Heart left ventricle (tissue), 16 donors: ENCODE results near the gene DPYSL5. TPM values are rescaled to one million over a fixed set of nuclear protein-coding genes. Genes with fewer than 3 reads are reported as not detected.

Experiments
- ATAC-seq, 4 donors: fragments of 200-7000 bp; cut with Tn5 transposase; one replicate each; pipeline ENCODE4 v1.9.1; 2020 to 2022; ENCODE audit warnings: moderate library complexity in 4 of 4, mild to moderate bottlenecking in 3 of 4, moderate number of reproducible peaks in 1 of 4
- DNase-seq, 5 donors: peaks; one replicate each; pipeline ENCODE4 v3.0.0-alpha.2; 2020
- H3K27ac ChIP-seq, 12 donors: fragments of 200-600 bp; sonication (generic) in 4 of 12; one replicate each; pipeline versions ENCODE4 v1.5.0 to v1.8.0; 2016 to 2022; ENCODE audit warnings: mild to moderate bottlenecking in 2 of 12
- H3K27me3 ChIP-seq, 9 donors: fragments of 200-600 bp; sonication (generic) in 2 of 9; one replicate each; pipeline versions ENCODE4 v1.5.1 to v1.8.0; 2016 to 2022; ENCODE audit warnings: mild to moderate bottlenecking in 3 of 9
- H3K36me3 ChIP-seq, 9 donors: fragments of 200-600 bp; sonication (generic) in 2 of 9; one replicate each; pipeline versions ENCODE4 v1.5.0 to v1.8.0; 2018 to 2022; ENCODE audit warnings: mild to moderate bottlenecking in 2 of 9
- H3K4me1 ChIP-seq, 12 donors: fragments of 200-600 bp; sonication (generic) in 4 of 12; one replicate each; pipeline versions ENCODE4 v1.5.0 to v1.8.0; 2016 to 2022; ENCODE audit warnings: mild to moderate bottlenecking in 3 of 12
- H3K4me3 ChIP-seq, 12 donors: fragments of 200-600 bp; sonication (generic) in 4 of 12; one replicate each; pipeline versions ENCODE4 v1.5.0 to v1.8.0; 2017 to 2022; ENCODE audit warnings: mild to moderate bottlenecking in 9 of 12, moderate library complexity in 4 of 12
- H3K9me3 ChIP-seq, 12 donors: fragments of 200-600 bp; sonication (generic) in 4 of 12; one replicate each; pipeline versions ENCODE4 v1.5.0 to v1.8.0; 2016 to 2022; ENCODE audit warnings: mild to moderate bottlenecking in 1 of 12
- POLR2A ChIP-seq, 2 donors: fragments of 450-650 bp; IDR thresholded peaks; one replicate each; pipeline ENCODE4 v1.6.1; 2017; ENCODE audit warnings: antibody characterized with exemption in 2 of 2, mild to moderate bottlenecking in 2 of 2, moderate library complexity in 2 of 2
- WGBS, 4 donors: extraction: QIAGEN DNeasy Blood & Tissue Kit in 2 of 4; methylation state at CpG; one replicate each; pipeline versions ENCODE4 v1.1.5 to v1.1.7; 2013 to 2018; 5-methylcytosine and 5-hydroxymethylcytosine counted together
- intact Hi-C, 10 donors: fragments of 100-400 bp; cut with DNase I; formaldehyde crosslinking; loops; one replicate each; pipeline versions ENCODE4 v1.11.1 to v1.14.2; 2022
- polyA plus RNA-seq, 2 donors: library from polyadenylated mRNA; stranded (reverse); fragments of 200-250 nt; gene quantifications; one replicate each; pipeline ENCODE4 v1.2.3, GENCODE V29; 2013
- total RNA-seq, 9 donors: library from RNA; depleted of rRNA in 2 of 9; stranded (reverse); fragments of >200 nt in 2 of 9; fragmentation: NEBNext Ultra II Directional in 3 of 9; extraction: Animal tissue kit (Norgen Biotek cat#: 25700) in 3 of 9; gene quantifications; one replicate each; pipeline versions ENCODE4 v1.1.0 to v1.2.4, GENCODE V29; 2016 to 2023
- TF ChIP-seq, protein P1 (sequence below), 12 donors: fragments of 200-600 bp; sonication (generic) in 4 of 12; IDR thresholded peaks; one replicate each; pipeline versions ENCODE4 v1.5.0 to v1.8.0; 2018 to 2022; ENCODE audit warnings: antibody characterized with exemption in 12 of 12, mild to moderate bottlenecking in 5 of 12
- donor health status: ischemic (EF 13 %, LVEDD 7.1; RV severe dilation, severe dysfunction).
- donor health status: healthy with polysubstance abuse.
- donor health status: DM: no; HTN: yes; CAD: no.
- donor health status: DM: no; HTN: no; CAD: no.
- donor health status: ischemic (EF 25% LVEDD 6.9; RV normal size, moderate dysfunction).
- donor health status: ischemic (EF 25% LVEDD 5.7; RV mildly dilated, moderate dysfunction).
- donor health status: healthy.
- donor health status: DM: yes; HTN: yes; CAD: no.
- donor health status: ischemic (EF 35%, LVEDD 5.7; RV mildly dilated, moderate dysfunction).
- donor health status: nonischemic (EF 11% LVEDD 7.7; RV severe dilation, severe dysfunction).
- donor health status: DM: yes; HTN: yes; CAD: no.
- donor health status: PGD.
- donor health status: ischemic (EF 29% LVEDD 5.4; RV normal size, mild dysfunction).
- donor health status: nonischemic (EF 23%, LVEDD 6.1; RV moderate dilation, normal function).

DPYSL5 gene
- total and polyA plus RNA-seq, 11 donors = 0.06 to 0.13 TPM; not detected in 9

DNA sequence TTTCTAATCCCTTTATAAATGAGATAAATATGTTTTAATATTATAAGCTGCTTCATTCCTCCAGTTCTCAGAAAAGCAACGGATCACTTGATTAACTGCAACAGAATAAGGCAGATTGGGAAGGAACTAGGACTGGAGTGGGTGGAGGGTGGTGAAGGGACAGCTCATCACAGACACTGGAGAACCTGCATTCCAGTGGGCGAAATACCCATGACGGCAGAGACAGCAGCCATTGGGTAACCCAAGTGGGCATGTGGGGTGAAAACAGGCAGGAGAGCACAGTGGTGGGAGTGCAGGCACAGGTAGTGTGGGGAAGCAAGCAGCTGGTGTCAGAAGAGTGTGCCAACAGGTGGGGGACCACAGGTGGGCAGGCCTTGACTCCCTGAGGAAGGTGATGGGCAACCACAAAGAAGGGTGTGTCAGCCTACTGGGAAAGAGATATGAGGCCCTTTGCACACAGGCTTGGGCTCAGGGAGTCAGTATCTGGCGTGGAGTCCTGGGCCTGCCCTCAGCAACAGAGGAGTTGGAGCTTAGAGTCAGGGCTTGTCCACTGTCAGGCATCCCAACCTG is 27.2 kb downstream of the DPYSL5 start:
- Histone ChIP-seq H3K36me3 (no peaks in the 10 kb centered on the region), H3K4me1 (no peaks in the 10 kb centered on the region), H3K27me3 (peaks cover 0 to 6% (median 0%) of the 10 kb centered on the region in 9 donors), H3K9me3 (no peaks in the 10 kb centered on the region), H3K4me3 (no peak overlapping the region), H3K27ac (no peak overlapping the region)
- no peak for TF ChIP-seq POLR2A (IDR thresholded peaks at IDR 0.05)
- TF ChIP-seq, protein P1, sequence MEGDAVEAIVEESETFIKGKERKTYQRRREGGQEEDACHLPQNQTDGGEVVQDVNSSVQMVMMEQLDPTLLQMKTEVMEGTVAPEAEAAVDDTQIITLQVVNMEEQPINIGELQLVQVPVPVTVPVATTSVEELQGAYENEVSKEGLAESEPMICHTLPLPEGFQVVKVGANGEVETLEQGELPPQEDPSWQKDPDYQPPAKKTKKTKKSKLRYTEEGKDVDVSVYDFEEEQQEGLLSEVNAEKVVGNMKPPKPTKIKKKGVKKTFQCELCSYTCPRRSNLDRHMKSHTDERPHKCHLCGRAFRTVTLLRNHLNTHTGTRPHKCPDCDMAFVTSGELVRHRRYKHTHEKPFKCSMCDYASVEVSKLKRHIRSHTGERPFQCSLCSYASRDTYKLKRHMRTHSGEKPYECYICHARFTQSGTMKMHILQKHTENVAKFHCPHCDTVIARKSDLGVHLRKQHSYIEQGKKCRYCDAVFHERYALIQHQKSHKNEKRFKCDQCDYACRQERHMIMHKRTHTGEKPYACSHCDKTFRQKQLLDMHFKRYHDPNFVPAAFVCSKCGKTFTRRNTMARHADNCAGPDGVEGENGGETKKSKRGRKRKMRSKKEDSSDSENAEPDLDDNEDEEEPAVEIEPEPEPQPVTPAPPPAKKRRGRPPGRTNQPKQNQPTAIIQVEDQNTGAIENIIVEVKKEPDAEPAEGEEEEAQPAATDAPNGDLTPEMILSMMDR (IDR thresholded peaks at IDR 0.05) = no peak
- whole genome bisulfite sequencing, 4 donors = 82 to 87% (median 84%) methylated on average over 4 of the region's 4 CpGs
- intact Hi-C loops = no loop called here
- ATAC-seq (no peak), DNase-seq (no peak)

DNA sequence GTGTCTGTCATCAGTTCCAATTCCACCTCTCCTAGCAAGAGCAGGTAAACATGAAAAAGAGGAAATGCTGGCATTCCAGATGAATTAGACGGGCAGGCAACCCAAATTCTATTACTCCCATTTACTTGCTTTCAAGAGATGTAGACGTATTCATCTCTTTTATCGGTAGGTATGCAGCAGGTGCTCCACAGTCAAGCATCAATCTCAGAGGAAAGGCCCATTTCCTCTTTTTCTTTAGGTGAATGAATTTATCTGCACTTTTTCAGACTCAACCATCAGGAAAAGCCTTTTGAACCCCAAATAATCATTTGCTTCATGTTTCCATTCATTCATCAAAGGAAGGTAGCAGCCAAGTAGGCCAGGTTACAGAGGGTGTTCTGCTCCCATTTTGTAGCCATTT is 27.9 kb downstream of the DPYSL5 start:
- Histone ChIP-seq H3K9me3 (no peaks in the 10 kb centered on the region), H3K4me1 (no peaks in the 10 kb centered on the region), H3K27me3 (no peaks in the 10 kb centered on the region), H3K36me3 (no peaks in the 10 kb centered on the region), H3K27ac (no peak overlapping the region), H3K4me3 (no peak overlapping the region)
- WGBS, 4 donors = 61 to 87% (median 73%) methylated on average over 3 of the region's 3 CpGs
- intact Hi-C loops = no loop called here
- DNase-seq (no peak), ATAC-seq (no peak)
- TF ChIP-seq POLR2A (IDR thresholded peaks at IDR 0.05) = no peak
- TF ChIP-seq, protein P1 (IDR thresholded peaks at IDR 0.05) = no peak

DNA sequence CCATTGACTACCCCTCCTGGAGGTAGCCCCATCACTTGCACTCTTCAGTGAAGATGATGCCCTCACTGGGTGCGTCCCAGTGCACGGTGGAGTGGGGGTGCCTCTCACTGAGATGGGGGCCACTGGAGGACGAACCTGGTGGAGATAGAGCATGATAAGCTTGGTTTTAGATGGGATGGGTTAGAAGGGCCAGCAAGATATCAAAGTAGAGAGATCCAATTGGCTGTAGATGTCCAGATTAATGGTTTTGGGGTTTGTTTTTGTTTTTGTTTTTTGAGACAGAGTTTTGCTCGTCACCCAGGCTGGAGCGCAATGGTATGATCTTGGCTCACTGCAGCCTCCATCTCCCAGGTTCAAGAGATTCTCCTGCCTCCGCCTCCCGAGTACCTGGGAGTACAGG is 28.3 kb downstream of the DPYSL5 start:
- intact Hi-C loops = no loop called here
- Histone ChIP-seq H3K36me3 (no peaks in the 10 kb centered on the region), H3K27me3 (peaks cover 0 to 2% (median 0%) of the 10 kb centered on the region in 9 donors), H3K9me3 (no peaks in the 10 kb centered on the region), H3K4me3 (no peak overlapping the region), H3K27ac (no peak overlapping the region), H3K4me1 (no peaks in the 10 kb centered on the region)
- no peak for ATAC-seq
- TF ChIP-seq, protein P1 (IDR thresholded peaks at IDR 0.05) = no peak
- no peak for TF ChIP-seq POLR2A (IDR thresholded peaks at IDR 0.05)
- WGBS, 4 donors = 85 to 91% (median 91%) methylated on average over 7 of the region's 7 CpGs
- no peak for DNase-seq

DNA sequence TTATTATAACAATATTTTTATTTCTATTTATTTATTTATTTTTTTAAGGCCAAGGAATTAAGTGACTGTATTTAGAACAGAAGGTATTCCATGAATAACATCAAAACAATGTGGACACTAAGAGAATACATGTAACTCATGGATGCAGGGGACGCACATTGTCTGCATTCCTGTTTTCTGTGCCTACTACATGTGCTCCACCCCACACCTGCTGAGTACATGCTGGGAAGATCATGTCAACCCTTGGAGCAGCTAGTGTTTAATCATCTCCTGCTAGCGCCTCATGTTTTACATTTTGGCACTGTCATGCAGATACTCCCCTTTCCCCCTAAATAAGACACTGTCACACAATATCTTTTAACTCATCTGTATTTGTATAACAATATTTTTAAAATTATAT is 29.3 kb downstream of the DPYSL5 start:
- H3K27ac ChIP-seq = no peak overlapping the region
- H3K4me3 ChIP-seq = no peak overlapping the region
- intact Hi-C loops = no loop called here
- no peaks in the 10 kb centered on the region for H3K9me3 ChIP-seq
- TF ChIP-seq, protein P1 (IDR thresholded peaks at IDR 0.05) = no peak
- 92 to 97% (median 95%) methylated on average over 2 of the region's 2 CpGs for WGBS, 4 donors
- H3K36me3 ChIP-seq = no peaks in the 10 kb centered on the region
- ATAC-seq = no peak
- peaks cover 0 to 5% (median 0%) of the 10 kb centered on the region in 9 donors for H3K27me3 ChIP-seq
- no peaks in the 10 kb centered on the region for H3K4me1 ChIP-seq
- no peak for DNase-seq
